Measurements from ENCODE around the gene C3AR1. TPM values are rescaled to one million over a fixed set of nuclear protein-coding genes. Genes with fewer than 3 reads are reported as not detected.

Gene C3AR1
- total RNA-seq, 1 experiment from 2014 or later: not detected

GRCh38 chr12:8028267-8028666 lies 37.9 kb downstream of the C3AR1 start:
- Mint-ChIP-seq H3K9me3 (no peaks in the 10 kb centered on the region; a peak in 1 of 5 replicates), H3K4me1 (peaks cover 14 to 26% of the 10 kb centered on the region in 2 experiments), H3K27me3 (ENCODE audit: low read depth) (peaks cover 5% of the 10 kb centered on the region), H3K4me3 (peak overlapping the region in 1 of 2 experiments; percentile 29; a peak in 1 of 5 replicates), H3K27ac (no peak overlapping the region), H3K36me3 (ENCODE audit: insufficient read depth in 1 of 3, low read depth in 3 of 3) (no peaks in the 10 kb centered on the region; a peak in 1 of 7 replicates)
- Histone ChIP-seq H2BK120ac (ENCODE audit: low read depth, low read length, poor library complexity, severe bottlenecking) (no peak overlapping the region), H3K23ac (ENCODE audit: insufficient read length, low read depth, low read length) (no peak overlapping the region), H4K5ac (ENCODE audit: insufficient read length, low read depth, low read length) (no peak overlapping the region), H3K79me2 (ENCODE audit: insufficient read depth, low read length) (no peaks in the 10 kb centered on the region), H3K23me2 (ENCODE audit: insufficient read length, low read depth, low read length, poor library complexity, severe bottlenecking) (peaks cover 12% of the 10 kb centered on the region), H3K14ac (ENCODE audit: insufficient read depth, low read length) (no peak overlapping the region), H2BK15ac (ENCODE audit: low read depth, low read length) (no peak overlapping the region), H3K4me1 (ENCODE audit: insufficient read depth, low read length) (0 out of 2 replicates have a peak, but pooled peaks cover 2% of the 10 kb centered on the region), H3K18ac (ENCODE audit: insufficient read length, low read depth, low read length) (no peak overlapping the region), H3T11ph (ENCODE audit: low read length) (no peak overlapping the region), H3K9ac (ENCODE audit: extremely low read depth, insufficient read length, low read length) (no peak overlapping the region), H2AK5ac (ENCODE audit: insufficient read length, low read length) (no peak overlapping the region), H3K9me3 (ENCODE audit: control insufficient read depth, low read depth, low read length) (no peaks in the 10 kb centered on the region), H3K4ac (ENCODE audit: low read depth, low read length) (no peak overlapping the region), H4K8ac (replicated peaks; ENCODE audit: insufficient read length, low read depth, low read length) (no peak overlapping the region), H4K20me1 (ENCODE audit: control insufficient read depth, insufficient read depth, insufficient read length) (no peaks in the 10 kb centered on the region), H2BK12ac (ENCODE audit: insufficient read length, low read depth, low read length) (no peak overlapping the region), H2BK5ac (ENCODE audit: insufficient read length, low read length) (no peak overlapping the region), H3K27me3 (ENCODE audit: insufficient read depth, low read length) (no peaks in the 10 kb centered on the region), H4K91ac (ENCODE audit: insufficient read length, low read depth, low read length) (no peak overlapping the region), H3K4me2 (ENCODE audit: insufficient read depth, insufficient read length, low read length) (no peak overlapping the region), H2BK20ac (ENCODE audit: low read depth, low read length, poor library complexity, severe bottlenecking) (no peak overlapping the region), H3K79me1 (ENCODE audit: insufficient read depth, low read depth, low read length, poor library complexity, severe bottlenecking) (no peaks in the 10 kb centered on the region), H2AFZ (ENCODE audit: low read length) (no peak overlapping the region), H3K27ac (ENCODE audit: insufficient read length, low read depth, low read length) (no peak overlapping the region), H3K56ac (ENCODE audit: insufficient read length, low read depth, low read length) (no peak overlapping the region)
- no CpG with 5 or more reads among the region's 15 CpGs for WGBS (ENCODE audit: extremely low coverage, insufficient read length, low lambda C conversion rate)
- DNase-seq: no peak
- TF ChIP-seq CTCF (conservative IDR thresholded peaks at IDR 0.05): no peak

Measured in H9 (cell line).